Activated CD8-positive, alpha-beta memory T cell treated with anti-CD3 and anti-CD28 coated beads, Interleukin-2, amount 50 U/mL, for 1 hour (primary cell): Measurements from ENCODE around the gene PI16.
"Not testable (repeated sequence)": the region's sequence is repeated elsewhere in the genome, so short reads cannot be mapped to it uniquely, and the experiment has no call there.

Experiments
- DNase-seq: peaks from one replicate; pipeline ENCODE4 v3.0.0-alpha.2; 2020; ENCODE audit errors: extremely low read depth

Gene PI16

GRCh38 chr6:36973647-36974046 lies 19.1 kb downstream of the PI16 start:
- no peak for DNase-seq

GRCh38 chr6:36975231-36976006 lies 20.9 kb downstream of the PI16 start:
- DNase-seq = no peak

- DNase-seq = no peak
Measured at GRCh38 chr6:36976007-36976264, 21.4 kb downstream of the PI16 start.

GRCh38 chr6:36976509-36976908 lies 22.0 kb downstream of the PI16 start:
- DNase-seq = no peak

- DNase-seq = no peak
Measured at GRCh38 chr6:36976931-36977330, 22.4 kb downstream of the PI16 start.

GRCh38 chr6:36977470-36977941 lies 23.0 kb downstream of the PI16 start:
- DNase-seq = no peak

- no peak for DNase-seq
Measured at GRCh38 chr6:36978421-36979346, 24.1 kb downstream of the PI16 start.

GRCh38 chr6:36979347-36979742 lies 24.8 kb downstream of the PI16 start:
- DNase-seq = no peak

GRCh38 chr6:36980129-36980528 lies 25.6 kb downstream of the PI16 start:
- DNase-seq = no peak

- DNase-seq = no peak
Measured at GRCh38 chr6:36980876-36981619, 26.5 kb downstream of the PI16 start.

- DNase-seq = no peak
Measured at GRCh38 chr6:36983538-36983937, 29.0 kb downstream of the PI16 start.

- DNase-seq = peak; percentile 53
Measured at GRCh38 chr6:36984581-36985416, 30.3 kb downstream of the PI16 start.

GRCh38 chr6:36985417-36985807 lies 30.9 kb downstream of the PI16 start:
- no peak for DNase-seq

- peak; percentile 66 for DNase-seq
Measured at GRCh38 chr6:36985808-36986703, 31.5 kb downstream of the PI16 start, which contains the start of gene MTCH1. MTCH1 (minus strand) TSS chr6:36986196; CDS start chr6:36986173, 23 bp downstream.

GRCh38 chr6:36986704-36987047 lies 32.1 kb downstream of the PI16 start:
- no peak for DNase-seq

GRCh38 chr6:36989264-36989663 lies 34.7 kb downstream of the PI16 start:
- DNase-seq = no peak

- DNase-seq = not testable (repeated sequence)
Measured at GRCh38 chr6:36990401-36990800, 35.9 kb downstream of the PI16 start.

- DNase-seq = no peak
Measured at GRCh38 chr6:36997811-36998722, 43.5 kb downstream of the PI16 start.

- DNase-seq = no peak
Measured at GRCh38 chr6:36998723-36999038, 44.1 kb downstream of the PI16 start.
